Myocyte (in vitro differentiated cells): ENCODE results near the gene RUSC2. TPM values are rescaled to one million over a fixed set of nuclear protein-coding genes. Genes with fewer than 3 reads are reported as not detected.
"Not testable (repeated sequence)": the region's sequence is repeated elsewhere in the genome, so short reads cannot be mapped to it uniquely, and the experiment has no call there.

Experiments
- DNase-seq: peaks from one replicate; pipeline ENCODE4 v3.0.0-alpha.2; 2012; ENCODE audit warnings: low read depth
- total RNA-seq: library from RNA; depleted of rRNA; stranded (reverse); fragments of >200 nt; gene quantifications from 2 replicates; pipeline ENCODE4 v1.2.3, GENCODE V29; 2014

The RUSC2 gene
- total RNA-seq, 1 donor from 2014 or later = 57.0 TPM

DNA sequence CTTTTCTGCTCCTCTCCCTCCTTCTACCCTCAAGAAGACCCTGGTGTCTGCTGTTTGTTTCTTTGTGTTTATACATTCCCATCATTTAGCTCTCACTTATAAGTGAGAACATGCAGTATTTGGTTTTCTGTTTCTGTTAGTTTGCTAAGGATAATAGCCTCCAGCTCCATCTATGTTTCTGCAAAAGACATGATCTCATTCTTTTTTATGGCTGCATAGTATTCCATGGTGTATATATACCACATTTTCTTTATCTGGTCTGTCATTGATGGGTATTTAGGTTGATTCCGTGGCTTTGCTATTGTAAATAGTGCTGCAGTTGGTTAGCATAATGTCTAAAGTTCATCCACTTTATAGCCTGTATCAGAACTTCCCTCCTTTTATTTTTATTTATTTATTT lies 3.2 kb downstream of the RUSC2 start:
- DNase-seq = not testable (repeated sequence)

DNA sequence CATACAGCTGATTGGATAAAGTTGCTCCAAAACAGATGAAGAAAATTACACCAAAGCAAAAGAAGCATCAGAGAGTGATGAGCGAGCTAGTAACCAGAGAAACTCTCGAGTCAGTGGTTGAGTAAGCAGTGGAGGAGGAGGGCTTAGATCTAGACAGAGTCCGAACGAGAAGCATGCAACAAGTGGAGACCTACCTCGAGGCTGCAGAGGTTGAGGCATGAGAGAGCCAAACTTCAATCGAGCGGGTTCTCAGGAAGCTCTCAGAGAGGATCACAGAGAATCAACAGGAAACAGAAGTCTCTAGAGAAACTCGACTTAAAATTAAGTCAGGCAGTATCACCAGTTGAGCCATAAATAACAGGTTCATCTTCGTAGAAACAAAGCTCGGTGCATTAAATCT lies 6.1 kb downstream of the RUSC2 start:
- DNase-seq = no peak

- not testable (repeated sequence) for DNase-seq
Measured at GRCh38 chr9:35498245-35498644, 8.3 kb downstream of the RUSC2 start.

DNA sequence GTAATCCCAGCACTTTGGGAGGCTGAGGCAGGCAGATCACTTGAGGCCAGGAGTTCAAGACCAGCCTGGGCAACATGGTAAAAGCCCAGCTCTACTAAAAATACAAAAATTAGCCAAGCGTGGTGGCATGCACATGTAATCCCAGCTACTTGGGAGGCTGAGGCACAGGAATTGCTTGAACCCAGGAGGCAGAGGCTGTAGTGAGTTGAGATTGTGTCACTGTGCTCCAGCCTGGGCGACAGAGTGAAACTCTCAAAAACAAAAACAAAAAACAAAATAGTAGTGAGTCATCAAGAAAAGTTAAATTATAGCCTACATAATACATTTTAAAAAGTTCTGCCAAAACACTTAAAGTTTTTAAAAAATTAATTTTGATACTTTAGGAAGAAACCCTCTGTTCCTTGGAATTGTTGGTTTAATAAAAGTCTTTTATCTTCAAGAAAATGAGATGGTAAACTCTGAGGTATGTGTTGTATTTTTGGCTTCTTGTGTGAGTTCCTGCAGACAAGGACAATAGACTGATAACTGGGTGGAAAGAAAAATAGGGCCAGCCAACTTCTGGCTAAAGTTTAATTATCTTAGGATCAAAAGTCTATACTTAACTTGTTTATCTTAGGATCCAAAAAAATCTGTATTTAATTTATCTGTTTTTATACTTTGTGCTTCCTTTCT lies 9.3 kb downstream of the RUSC2 start:
- DNase-seq = no peak

GRCh38 chr9:35499701-35500030 lies 9.8 kb downstream of the RUSC2 start:
- no peak for DNase-seq

DNA sequence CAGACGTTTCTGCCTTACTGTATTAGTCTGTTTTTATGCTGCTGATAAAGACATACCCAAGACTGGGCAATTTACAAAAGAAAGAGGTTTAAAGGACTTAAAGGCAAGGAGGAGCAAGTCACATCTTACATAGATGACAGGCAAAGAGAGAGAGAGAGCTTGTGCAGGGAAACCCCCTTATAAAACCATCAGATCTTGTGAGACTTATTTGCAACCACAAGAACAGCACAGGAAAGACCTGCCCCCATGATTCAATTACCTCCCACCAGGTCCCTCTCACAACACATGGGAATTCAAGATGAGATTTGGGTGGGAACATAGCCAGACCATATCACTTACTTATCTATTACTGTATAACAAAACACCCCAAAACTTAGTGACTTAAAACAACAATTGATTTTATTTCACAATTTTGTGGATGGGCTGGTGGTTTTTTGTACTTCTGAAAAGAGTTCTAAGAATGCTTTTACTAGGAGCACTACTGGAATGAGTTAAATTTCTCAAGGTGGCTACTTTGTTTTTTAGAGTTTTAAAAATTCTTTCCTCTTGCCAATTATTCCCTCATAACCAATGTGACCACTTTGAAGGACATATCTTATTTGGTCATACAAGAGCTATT lies 10.3 kb downstream of the RUSC2 start:
- no peak for DNase-seq

DNA sequence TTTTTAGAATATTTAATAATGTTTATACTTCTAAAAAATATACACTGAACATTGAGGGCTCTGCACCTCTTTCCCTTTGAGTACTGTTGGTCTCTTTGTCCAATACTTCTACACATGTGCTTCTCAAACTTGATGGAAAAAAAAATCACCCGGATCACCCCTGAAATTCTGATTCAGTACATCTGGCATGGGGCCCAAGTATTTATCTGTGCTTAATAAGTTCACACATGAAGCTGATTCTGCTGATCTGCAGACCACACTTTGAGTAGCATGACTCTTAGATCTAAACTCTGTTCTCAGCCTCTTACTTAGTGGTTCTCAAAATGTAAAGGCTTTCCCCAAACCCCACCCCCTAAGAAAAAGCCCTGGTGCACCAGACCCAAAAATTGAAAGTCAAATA lies 12.0 kb downstream of the RUSC2 start:
- DNase-seq = no peak

DNA sequence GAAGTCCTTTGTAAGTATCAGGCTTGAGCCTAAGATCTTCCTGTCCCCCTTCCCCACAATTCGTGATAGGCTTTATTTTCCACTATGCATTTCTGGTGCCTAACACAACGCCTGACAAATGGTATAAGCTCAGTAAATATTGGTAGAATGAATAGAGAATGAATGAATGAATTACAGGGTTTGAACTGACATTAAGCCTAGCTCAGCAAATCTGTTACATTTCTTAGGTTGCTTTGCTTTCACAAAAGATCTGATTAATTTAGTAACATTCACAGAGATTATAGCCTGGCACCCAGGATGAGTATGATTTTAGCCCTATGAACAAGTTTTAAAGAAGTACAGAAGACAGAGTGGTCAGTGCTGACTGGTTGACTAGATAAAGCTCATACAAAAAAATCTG lies 16.4 kb downstream of the RUSC2 start:
- DNase-seq = no peak

- no peak for DNase-seq
Measured at GRCh38 chr9:35508069-35508468, 18.2 kb downstream of the RUSC2 start.

GRCh38 chr9:35510383-35510753 lies 20.5 kb downstream of the RUSC2 start:
- no peak for DNase-seq

DNA sequence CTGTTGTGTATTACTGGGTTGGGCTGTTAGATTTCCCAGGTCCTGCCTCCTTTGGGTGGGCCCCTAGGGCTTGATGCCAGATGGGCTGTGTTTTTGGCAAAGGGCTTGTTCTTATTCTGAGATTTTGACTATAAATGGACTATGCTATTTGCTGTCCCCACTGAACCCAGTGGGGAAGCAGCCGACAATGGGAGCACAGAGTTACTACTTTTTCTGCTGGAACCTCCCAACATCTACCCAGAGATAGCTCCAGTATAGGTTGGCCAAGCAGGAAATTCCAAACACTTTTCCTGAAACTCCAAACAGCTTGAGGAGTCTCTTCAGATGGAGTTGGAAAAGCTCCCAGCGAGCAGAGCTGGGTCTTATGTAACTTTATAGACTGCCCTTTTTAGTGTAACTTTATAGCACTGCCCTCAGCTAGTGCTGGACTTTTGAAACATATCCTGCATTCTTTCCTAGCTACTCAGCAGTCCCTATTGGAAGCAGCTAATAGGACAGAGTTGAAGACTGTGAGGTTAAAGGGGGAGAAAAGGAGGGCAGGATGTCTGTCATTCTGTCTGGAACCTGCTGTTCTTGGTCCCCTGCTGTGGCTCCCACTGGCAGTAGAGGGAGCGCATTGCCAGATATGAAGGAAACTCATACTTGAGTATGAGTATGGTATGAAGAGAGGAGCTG lies 21.0 kb downstream of the RUSC2 start:
- peak; percentile 88 for DNase-seq

DNA sequence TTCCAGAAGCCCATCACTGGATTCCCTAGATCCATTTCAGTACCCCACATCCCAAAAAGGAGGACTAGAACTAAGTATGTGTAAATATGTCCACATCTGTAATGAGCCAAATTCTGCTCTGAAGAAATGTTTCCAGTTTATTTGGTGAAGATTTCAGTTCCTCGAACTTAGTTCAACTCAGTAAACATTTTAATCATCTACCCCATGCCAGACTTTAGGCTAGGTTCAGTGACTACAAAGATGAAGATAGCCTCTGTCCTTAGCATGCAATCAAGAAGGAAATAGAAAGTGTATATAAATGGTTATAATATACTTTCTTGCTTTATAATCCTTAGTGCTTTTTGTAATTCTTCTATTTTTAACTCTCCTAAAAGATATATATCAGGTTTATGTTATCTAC lies 21.5 kb downstream of the RUSC2 start:
- DNase-seq = no peak

- no peak for DNase-seq
Measured at GRCh38 chr9:35515766-35516165, 25.9 kb downstream of the RUSC2 start.

GRCh38 chr9:35516479-35516878 lies 26.6 kb downstream of the RUSC2 start:
- DNase-seq = peak; percentile 81

- no peak for DNase-seq
Measured at GRCh38 chr9:35517131-35517530, 27.2 kb downstream of the RUSC2 start.

DNA sequence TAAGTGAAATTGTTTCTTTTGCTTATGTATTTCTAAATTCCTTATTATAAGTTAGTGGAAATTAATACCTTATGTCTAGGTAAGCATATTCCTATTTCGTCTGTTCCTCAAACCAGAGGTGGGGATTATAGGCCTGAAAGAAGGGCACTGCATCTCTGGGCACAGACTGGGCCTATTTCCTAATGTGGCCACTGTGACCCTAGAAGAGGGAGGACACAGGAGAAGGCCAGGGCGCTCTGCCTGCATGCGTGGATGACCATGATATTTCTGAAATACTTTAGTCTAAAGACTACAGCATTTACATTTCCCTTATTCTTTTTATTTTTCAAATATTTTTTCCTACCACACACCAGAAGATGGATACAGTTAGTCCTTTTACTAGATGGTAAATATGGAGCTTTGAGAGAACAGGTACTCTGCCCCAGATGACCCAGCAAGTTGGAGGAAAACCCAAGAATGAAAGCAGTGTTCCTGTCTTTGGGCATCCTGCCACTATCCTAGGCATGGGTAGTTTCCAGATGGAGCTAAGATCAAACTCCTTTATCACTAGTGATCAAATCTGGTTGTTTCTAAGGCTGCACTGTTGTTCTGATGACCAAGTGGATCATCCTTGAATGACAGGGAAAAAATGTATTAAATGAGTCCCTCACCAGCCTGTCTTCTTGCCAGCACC lies 27.8 kb downstream of the RUSC2 start:
- DNase-seq = no peak

DNA sequence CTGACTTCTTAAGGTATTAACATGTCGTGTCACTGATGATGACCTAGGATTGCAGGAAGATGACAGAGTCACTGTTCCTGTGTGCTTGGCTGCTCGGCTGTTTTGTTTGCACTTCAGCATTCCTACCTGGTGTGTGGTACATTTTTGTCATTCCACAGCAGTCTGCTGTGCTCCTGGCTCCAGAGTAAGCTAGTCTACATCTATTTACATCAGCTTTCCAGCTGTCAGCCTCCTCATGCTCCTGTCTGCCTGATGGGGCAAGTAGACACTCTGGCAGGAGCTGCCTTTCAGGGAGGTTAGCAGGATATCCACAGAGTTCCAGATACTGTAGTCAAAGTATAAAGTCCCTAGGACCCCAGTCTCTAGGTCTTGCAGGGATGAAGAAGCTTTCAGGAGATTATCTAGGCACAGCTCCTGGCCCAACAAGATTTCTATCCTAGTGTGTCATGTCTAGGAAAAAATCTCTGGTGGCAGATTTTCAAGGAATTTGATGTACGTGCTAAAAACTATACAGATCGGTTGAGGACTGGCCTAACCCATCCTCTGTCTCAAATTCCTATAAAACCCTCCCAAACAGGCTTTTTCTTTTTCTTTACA lies 28.4 kb downstream of the RUSC2 start:
- peak; percentile 64 for DNase-seq

DNA sequence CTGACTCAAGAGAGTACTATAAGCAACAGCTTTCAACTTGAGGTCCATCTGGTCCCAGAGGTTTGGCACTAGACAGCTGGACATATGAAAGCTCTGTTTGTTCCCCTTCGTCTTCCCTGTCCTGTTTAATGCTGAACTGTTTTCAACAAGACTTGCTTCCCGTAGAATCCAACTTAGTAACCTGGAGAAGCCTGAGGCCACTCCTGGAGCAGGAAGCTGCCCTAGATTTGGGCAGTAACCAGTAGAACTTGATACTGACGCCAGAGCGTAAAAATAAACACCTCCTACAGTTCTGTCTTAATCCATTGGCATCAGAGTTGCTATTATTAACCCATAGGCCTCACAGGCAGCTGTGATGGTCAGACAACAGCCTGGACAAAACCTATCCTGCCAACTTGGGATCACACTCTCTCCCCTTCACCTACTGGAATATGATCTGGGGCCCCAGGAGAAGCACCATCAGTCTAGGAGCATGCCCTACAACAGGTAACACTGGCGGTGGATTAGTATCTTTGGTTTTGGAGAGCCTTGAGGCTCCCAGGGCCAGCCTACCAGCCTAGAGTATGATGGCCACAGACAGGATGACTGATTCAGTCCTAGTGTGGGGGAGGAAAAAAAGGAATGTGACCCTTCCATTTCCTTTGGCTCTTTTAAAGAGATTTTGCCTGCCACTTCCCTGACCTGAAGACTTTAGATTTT lies 29.2 kb downstream of the RUSC2 start:
- DNase-seq = peak; percentile 93

DNA sequence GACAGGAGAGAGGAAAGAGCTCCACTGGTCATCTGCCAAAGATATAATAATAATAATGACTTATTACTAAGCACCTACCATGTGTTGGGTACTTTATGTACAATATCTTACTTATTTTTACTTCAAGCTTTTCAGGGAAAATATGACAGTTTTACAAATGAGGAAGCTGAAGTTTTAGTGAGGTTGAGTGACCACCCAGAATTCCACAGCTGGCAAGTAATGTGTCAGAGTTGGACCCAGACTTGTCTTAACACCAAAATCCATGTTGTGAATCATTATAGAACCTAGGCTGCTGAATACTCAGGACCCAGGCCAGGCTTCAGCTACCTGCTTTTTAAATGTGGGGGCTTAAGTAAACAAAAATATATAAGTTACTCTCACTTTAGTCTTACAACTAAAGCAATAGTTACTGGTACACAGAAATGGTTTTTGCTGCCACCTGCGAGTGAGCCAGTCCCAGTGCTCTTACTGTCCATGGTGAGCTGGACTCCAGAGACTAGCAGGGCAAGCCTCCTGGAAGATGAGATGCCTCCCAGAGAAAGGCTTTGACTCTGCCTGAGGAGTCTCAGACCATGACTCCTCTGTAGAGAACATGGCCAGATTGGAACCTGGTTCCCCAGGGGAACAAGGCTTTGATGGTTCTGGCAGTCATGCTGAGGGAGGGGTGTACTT lies 29.9 kb downstream of the RUSC2 start:
- DNase-seq = peak; percentile 41

DNA sequence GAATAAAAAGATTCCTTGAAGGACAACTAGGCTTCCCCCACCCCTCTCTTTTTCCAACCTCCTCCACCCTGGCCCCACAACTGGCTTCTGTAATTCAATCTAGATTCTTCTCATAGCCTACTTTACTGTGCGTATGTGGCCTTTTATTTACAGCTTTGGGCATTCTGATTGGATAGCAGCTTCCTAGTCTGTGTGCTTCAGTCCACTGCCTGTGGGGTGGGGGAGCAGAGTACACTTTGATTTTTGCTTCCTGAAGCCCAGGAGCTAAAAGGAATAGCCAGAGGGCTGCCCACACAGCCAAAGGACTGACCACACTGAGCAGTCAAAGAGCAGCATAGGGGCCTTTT lies 30.4 kb downstream of the RUSC2 start:
- peak; percentile 38 for DNase-seq

GRCh38 chr9:35521708-35522107 lies 31.8 kb downstream of the RUSC2 start:
- peak; percentile 71 for DNase-seq
